GM12873 (cell line): ENCODE results near the gene DGKK.

ENCODE experiments used
- CTCF ChIP-seq: IDR thresholded peaks from 2 replicates; pipeline ENCODE4 v1.5.1; 2012; ENCODE audit warnings: low read depth, mild to moderate bottlenecking, moderate library complexity, low read length, control low read depth; ENCODE audit not compliant: insufficient read depth; ENCODE audit errors: missing control alignments

DGKK gene

GRCh38 chrX:50430917-50431575, 39.6 kb downstream of the DGKK start:
- TF ChIP-seq CTCF: no peak

GRCh38 chrX:50428174-50428573, 42.5 kb downstream of the DGKK start:
- TF ChIP-seq CTCF: no peak

- no peak for TF ChIP-seq CTCF
Measured at GRCh38 chrX:50407976-50408375, 62.6 kb downstream of the DGKK start.

- TF ChIP-seq CTCF: no peak
Measured at GRCh38 chrX:50403903-50404302, 66.7 kb downstream of the DGKK start.

GRCh38 chrX:50402886-50403285, 67.7 kb downstream of the DGKK start:
- TF ChIP-seq CTCF: no peak

- no peak for TF ChIP-seq CTCF
Measured at GRCh38 chrX:50393902-50394301, 76.7 kb downstream of the DGKK start.

- no peak for TF ChIP-seq CTCF
Measured at GRCh38 chrX:50386520-50386919, 84.1 kb downstream of the DGKK start.
